ENCODE results near the gene LLPH. TPM values are rescaled to one million over a fixed set of nuclear protein-coding genes. Genes with fewer than 3 reads are reported as not detected.

The LLPH gene
- total RNA-seq, 1 experiment from 2014 or later, result 45.6 TPM

- H4K20me1 ChIP-seq (ENCODE audit: insufficient read depth), result no peaks in the 10 kb centered on the region
- intact Hi-C loops (cut with micrococcal nuclease), result no loop called here
- H3K36me3 ChIP-seq (ENCODE audit: control insufficient read depth in 1 of 2, insufficient read depth in 2 of 2, low read length in 2 of 2), result peaks cover 0 to 23% of the 10 kb centered on the region in 2 experiments; a peak in 2 of 4 replicates
- H3K9ac ChIP-seq (ENCODE audit: low read length), result no peak overlapping the region
- peaks cover 88% of the 10 kb centered on the region for H3K79me2 ChIP-seq (ENCODE audit: insufficient read depth, low read length)
- CTCF ChIA-PET, result no interaction called here
- POLR2A ChIA-PET, result no interaction called here
- no TSS peak for BruUV-seq (replicated peaks)
- no peak for ATAC-seq
- H3K4me3 ChIP-seq (replicated peaks in 1 of 2; ENCODE audit: low read depth in 1 of 2, low read length in 2 of 2), result no peak overlapping the region
- RAD21 ChIA-PET (ENCODE audit: low non-redundant PET in 1 of 2, low total read pairs in 2 of 2, uncharacterized antibody in 2 of 2, unreplicated experiment in 2 of 2), result no interaction called here
- no peak for DNase-seq (ENCODE audit: low read depth, low spot score)
- TF ChIP-seq CEBPB (IDR thresholded peaks at IDR 0.05; ENCODE audit: low read depth) (no peak), SIN3A (IDR thresholded peaks at IDR 0.05; ENCODE audit: low read depth) (no peak), EZH2 (IDR thresholded peaks at IDR 0.05) (no peak), ZNF274 (IDR thresholded peaks at IDR 0.05; ENCODE audit: low read depth, low read length) (no peak), REST (IDR thresholded peaks at IDR 0.05; ENCODE audit: low read depth) (no peak), JUND (IDR thresholded peaks at IDR 0.05) (no peak), ATF3 (IDR thresholded peaks at IDR 0.05) (no peak), ZBTB33 (IDR thresholded peaks at IDR 0.05; ENCODE audit: extremely low read depth, insufficient replicate concordance, low read length) (no peak), TCF7L2 (IDR thresholded peaks at IDR 0.05; ENCODE audit: borderline replicate concordance, extremely low read depth, insufficient read depth, insufficient read length) (no peak), ZFX (IDR thresholded peaks at IDR 0.05) (no peak), MAX (IDR thresholded peaks at IDR 0.05) (no peak), RAD21 (IDR thresholded peaks at IDR 0.05; ENCODE audit: low read depth) (no peak), ELF1 (IDR thresholded peaks at IDR 0.05; ENCODE audit: borderline replicate concordance, low read depth) (no peak), YY1 (IDR thresholded peaks at IDR 0.05; ENCODE audit: extremely low read depth, insufficient replicate concordance, low read depth, low read length) (no peak), POLR2A (IDR thresholded peaks at IDR 0.05; ENCODE audit: borderline replicate concordance, extremely low read depth, insufficient read depth, insufficient read length) (no peak)
- no peaks in the 10 kb centered on the region for H3K9me2 ChIP-seq (ENCODE audit: insufficient read depth)
- no peak overlapping the region for H3K27ac ChIP-seq (ENCODE audit: low read depth, low read length)
- no peak overlapping the region for H2AFZ ChIP-seq (ENCODE audit: low read depth, low read length, poor library complexity, severe bottlenecking)
- peaks cover 0 to 7% of the 10 kb centered on the region in 2 experiments; a peak in 2 of 4 replicates for H3K9me3 ChIP-seq (ENCODE audit: control insufficient read depth in 1 of 2, insufficient read depth in 1 of 2, low read depth in 1 of 2, low read length in 2 of 2)
- H3K4me1 ChIP-seq (ENCODE audit: control insufficient read depth in 1 of 2, insufficient read depth in 2 of 2, low read length in 2 of 2), result peaks cover 4 to 11% of the 10 kb centered on the region in 2 experiments
- no peak overlapping the region for H3K4me2 ChIP-seq (ENCODE audit: low read length)
- no peaks in the 10 kb centered on the region for H3K27me3 ChIP-seq (ENCODE audit: insufficient read depth, low read length)
Measured at GRCh38 chr12:66164349-66164821, 33.8 kb upstream of the LLPH start.

Data from HCT116 (cell line).